GM12878 (cell line): ENCODE measurements around the gene SLX4IP.

ENCODE experiments used
- ATF2 ChIP-seq: IDR thresholded peaks from 2 replicates; pipeline ENCODE4 v1.6.1; 2012; ENCODE audit warnings: low read length, inconsistent platforms
- BMI1 ChIP-seq: fragments of 450-650 bp; IDR thresholded peaks from 2 replicates; pipeline ENCODE4 v1.6.1; 2016; ENCODE audit warnings: mild to moderate bottlenecking, moderate library complexity, borderline replicate concordance
- CEBPB ChIP-seq, 2 experiments: fragments of 150-350 bp in 1 of 2; IDR thresholded peaks; 2 replicates each; pipeline ENCODE4 v1.6.1; 2012 to 2014; ENCODE audit warnings: low read depth in 2 of 2, low read length in 2 of 2, borderline replicate concordance in 1 of 2, inconsistent platforms in 1 of 2
- CTCF ChIP-seq, 3 experiments: IDR thresholded peaks in 2 of 3; conservative IDR thresholded peaks in 1 of 3; 2 replicates each; pipeline ENCODE4 v1.5.1; 2011; ENCODE audit warnings: low read depth in 3 of 3, low read length in 3 of 3, mild to moderate bottlenecking in 3 of 3, control low read depth in 2 of 3, moderate library complexity in 2 of 3, inconsistent platforms in 1 of 3, mixed read lengths in 1 of 3; ENCODE audit not compliant: control insufficient read depth in 2 of 3, insufficient read depth in 1 of 3; ENCODE audit errors: extremely low read depth in 1 of 3
- FOXK2 ChIP-seq: fragments of 450-650 bp; IDR thresholded peaks from 2 replicates; pipeline ENCODE4 v1.6.1; 2017; ENCODE audit warnings: mild to moderate bottlenecking, moderate library complexity
- HDAC6 ChIP-seq: fragments of 200-600 bp; sonication (generic); IDR thresholded peaks from one replicate; pipeline ENCODE4 v1.8.0; 2017; ENCODE audit warnings: antibody characterized with exemption; ENCODE audit not compliant: unreplicated experiment
- POLR2A ChIP-seq: IDR thresholded peaks from 2 replicates; pipeline ENCODE4 v1.6.1; 2011; ENCODE audit warnings: low read depth, mild to moderate bottlenecking, low read length
- POLR2AphosphoS2 ChIP-seq: IDR thresholded peaks from 2 replicates; pipeline ENCODE4 v1.6.1; 2011; ENCODE audit warnings: low read depth, mild to moderate bottlenecking, low read length, improper control_type of control experiment, moderate library complexity
- PRDM15 ChIP-seq: fragments of 450-650 bp; formaldehyde crosslinking; IDR thresholded peaks from 2 replicates; pipeline ENCODE4 v1.4.0; 2020; ENCODE audit warnings: mild to moderate bottlenecking, moderate library complexity
- RAD21 ChIP-seq: IDR thresholded peaks from 2 replicates; pipeline ENCODE4 v1.6.1; 2011; ENCODE audit warnings: mild to moderate bottlenecking, low read depth, low read length, moderate library complexity; ENCODE audit not compliant: insufficient read depth
- SREBF2 ChIP-seq: IDR thresholded peaks from 2 replicates; pipeline ENCODE4 v1.6.1; 2012; ENCODE audit warnings: mild to moderate bottlenecking, low read length
- TARDBP ChIP-seq: IDR thresholded peaks from 2 replicates; pipeline ENCODE4 v1.6.1; 2016; ENCODE audit warnings: borderline replicate concordance
- YY1 ChIP-seq: IDR thresholded peaks from 2 replicates; pipeline ENCODE4 v1.6.1; 2011; ENCODE audit warnings: low read depth, mild to moderate bottlenecking, low read length
- ZBTB40 ChIP-seq: fragments of 450-650 bp; IDR thresholded peaks from 2 replicates; pipeline ENCODE4 v1.6.1; 2016; ENCODE audit warnings: mild to moderate bottlenecking, moderate library complexity, borderline replicate concordance

- TF ChIP-seq BMI1 (no peak), CEBPB (IDR thresholded peaks at IDR 0.05; ENCODE audit: borderline replicate concordance in 1 of 2, low read depth in 2 of 2, low read length in 2 of 2) (no peak), YY1 (no peak), CTCF (IDR thresholded peaks at IDR 0.05 in 2 of 3, conservative IDR thresholded peaks at IDR 0.05 in 1 of 3; ENCODE audit: control insufficient read depth in 2 of 3, extremely low read depth in 1 of 3, insufficient read depth in 1 of 3, low read depth in 3 of 3, low read length in 3 of 3) (no peak), POLR2A (no peak), TARDBP (no peak), POLR2AphosphoS2 (no peak), ATF2 (no peak), PRDM15 (CRISPR knock-in tag) (no peak), SREBF2 (no peak), FOXK2 (no peak), HDAC6 (no peak), RAD21 (no peak), ZBTB40 (no peak)
Observed at GRCh38 chr20:10591946-10592521, 156.9 kb downstream of the SLX4IP start.
